Choroid plexus epithelial cell (primary cell): Measurements from ENCODE around the gene GDF10.

Experiments
- DNase-seq: peaks from one replicate; pipeline ENCODE4 v3.0.0-alpha.2; 2010; ENCODE audit warnings: low read depth
- H3K4me3 ChIP-seq: 2 replicates; pipeline ENCODE4 v1.5.1; 2011; ENCODE audit warnings: low read depth, mild to moderate bottlenecking, control low read depth, low read length, moderate library complexity
- TF ChIP-seq, protein P1 (sequence below): conservative IDR thresholded peaks from 2 replicates; pipeline ENCODE4 v1.5.1; 2011; ENCODE audit warnings: low read depth, mild to moderate bottlenecking, control low read depth, inconsistent platforms, low read length, moderate library complexity

The GDF10 gene

DNA sequence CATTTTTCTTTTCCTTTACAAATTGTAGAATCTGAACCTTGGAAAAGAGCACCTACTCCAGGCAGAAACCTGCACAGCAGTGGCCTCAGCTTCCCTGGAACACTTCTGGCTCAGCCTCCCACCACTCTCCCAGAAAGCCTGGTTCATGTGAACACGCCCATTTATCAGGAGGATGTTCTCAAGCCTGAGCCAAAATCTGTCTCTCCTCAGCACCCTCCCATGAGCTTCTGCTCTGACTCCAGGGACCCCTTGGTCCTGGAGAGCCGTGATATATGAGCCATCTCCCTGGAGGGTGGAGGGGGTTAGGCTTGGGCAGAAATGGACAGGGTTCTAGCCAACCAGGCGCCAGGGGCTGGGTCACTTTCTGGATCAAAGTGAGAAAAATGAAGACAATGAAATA is 32.4 kb downstream of the GDF10 start:
- H3K4me3 ChIP-seq: no peak overlapping the region
- TF ChIP-seq, protein P1, sequence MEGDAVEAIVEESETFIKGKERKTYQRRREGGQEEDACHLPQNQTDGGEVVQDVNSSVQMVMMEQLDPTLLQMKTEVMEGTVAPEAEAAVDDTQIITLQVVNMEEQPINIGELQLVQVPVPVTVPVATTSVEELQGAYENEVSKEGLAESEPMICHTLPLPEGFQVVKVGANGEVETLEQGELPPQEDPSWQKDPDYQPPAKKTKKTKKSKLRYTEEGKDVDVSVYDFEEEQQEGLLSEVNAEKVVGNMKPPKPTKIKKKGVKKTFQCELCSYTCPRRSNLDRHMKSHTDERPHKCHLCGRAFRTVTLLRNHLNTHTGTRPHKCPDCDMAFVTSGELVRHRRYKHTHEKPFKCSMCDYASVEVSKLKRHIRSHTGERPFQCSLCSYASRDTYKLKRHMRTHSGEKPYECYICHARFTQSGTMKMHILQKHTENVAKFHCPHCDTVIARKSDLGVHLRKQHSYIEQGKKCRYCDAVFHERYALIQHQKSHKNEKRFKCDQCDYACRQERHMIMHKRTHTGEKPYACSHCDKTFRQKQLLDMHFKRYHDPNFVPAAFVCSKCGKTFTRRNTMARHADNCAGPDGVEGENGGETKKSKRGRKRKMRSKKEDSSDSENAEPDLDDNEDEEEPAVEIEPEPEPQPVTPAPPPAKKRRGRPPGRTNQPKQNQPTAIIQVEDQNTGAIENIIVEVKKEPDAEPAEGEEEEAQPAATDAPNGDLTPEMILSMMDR: peak; percentile 3

DNA sequence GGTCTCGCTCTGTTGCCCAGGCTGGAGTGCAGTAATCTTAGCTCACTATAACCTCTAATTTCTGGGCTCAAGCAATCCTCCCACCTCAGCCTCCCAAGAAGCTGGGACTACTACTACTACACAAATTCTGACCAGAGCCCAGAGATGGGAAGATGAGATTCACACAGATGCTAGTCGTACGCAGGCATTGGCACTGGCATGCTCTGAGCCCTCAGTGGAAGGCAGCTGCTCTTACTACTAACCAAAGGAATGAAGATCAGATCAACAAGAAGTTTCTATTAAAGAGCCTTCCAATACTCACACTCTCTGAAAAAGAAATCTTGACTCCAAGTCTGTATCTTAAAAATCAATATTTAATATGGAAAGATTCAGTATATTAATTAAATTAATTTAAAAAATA is 32.9 kb downstream of the GDF10 start:
- H3K4me3 ChIP-seq: no peak overlapping the region
- DNase-seq: no peak
- TF ChIP-seq, protein P1: no peak

More for the DNA sequence above, 32.4 kb downstream of the GDF10 start:
- no peak for DNase-seq

- no peak overlapping the region for H3K4me3 ChIP-seq
- TF ChIP-seq, protein P1: no peak
Measured at GRCh38 chr10:47333532-47333931, 33.5 kb downstream of the GDF10 start.

DNA sequence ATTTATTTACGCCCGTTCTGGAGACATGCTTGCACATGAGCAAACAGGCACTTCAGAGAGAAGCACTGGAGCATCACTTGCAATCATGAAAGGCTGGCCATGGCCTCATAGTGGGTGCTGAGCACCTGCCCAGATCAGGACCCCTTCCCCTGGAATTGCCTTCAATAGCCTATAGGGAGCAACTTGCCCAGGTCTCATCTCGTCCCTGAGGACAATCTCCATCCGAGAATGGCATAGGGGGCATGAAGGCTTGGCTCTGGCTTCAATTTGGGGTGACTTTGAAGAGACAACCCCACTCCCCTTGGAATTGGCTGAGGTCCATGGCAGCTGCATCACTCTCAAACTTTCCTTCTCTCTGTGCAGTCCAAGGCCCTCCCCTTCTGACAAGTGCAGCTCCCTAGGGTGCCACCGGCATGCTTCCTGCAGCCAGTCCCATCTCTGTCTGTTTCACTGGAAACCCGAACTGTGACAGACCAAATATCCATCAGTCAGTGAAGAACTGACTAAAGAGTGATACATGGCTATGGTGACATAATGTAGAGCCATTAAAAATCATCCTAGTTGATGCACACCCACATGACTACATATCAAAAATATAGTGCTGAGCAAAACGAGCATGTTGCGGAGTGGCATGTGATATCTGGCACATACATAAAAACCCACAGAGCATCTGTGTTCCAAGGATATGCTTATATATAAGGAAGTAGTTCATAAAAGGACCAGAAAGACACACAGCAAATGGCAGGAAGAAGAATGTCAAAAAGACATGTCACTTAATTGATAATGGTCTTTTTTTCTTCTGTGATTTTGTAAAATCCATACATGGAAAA is 34.7 kb downstream of the GDF10 start:
- TF ChIP-seq, protein P1: no peak
- H3K4me3 ChIP-seq: no peak overlapping the region
- no peak for DNase-seq

More at GRCh38 chr10:47333532-47333931, 33.5 kb downstream of the GDF10 start:
- DNase-seq: no peak

DNA sequence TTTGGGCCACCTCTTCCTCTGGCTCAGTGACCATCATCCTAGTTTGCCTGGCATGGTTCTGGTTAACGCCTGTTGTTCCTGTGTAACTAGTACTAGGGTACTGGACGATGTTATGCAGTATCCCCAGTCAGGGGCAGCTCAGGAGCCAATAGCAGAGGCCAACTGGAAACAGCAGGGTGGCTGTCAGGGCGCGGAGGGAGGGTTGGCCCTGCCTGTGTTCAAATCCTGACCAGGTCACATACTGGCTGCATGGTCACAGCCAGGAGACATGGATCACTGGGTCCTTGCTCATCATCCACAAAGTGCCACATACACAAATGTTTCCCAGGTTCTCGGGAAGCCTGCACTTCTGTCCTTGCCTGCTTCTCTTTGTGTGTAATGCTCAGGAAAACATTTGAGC is 35.9 kb downstream of the GDF10 start:
- TF ChIP-seq, protein P1: no peak
- H3K4me3 ChIP-seq: no peak overlapping the region
- no peak for DNase-seq

- no peak overlapping the region for H3K4me3 ChIP-seq
- TF ChIP-seq, protein P1: no peak
- DNase-seq: peak; percentile 86
Measured at GRCh38 chr10:47336387-47337134, 36.6 kb downstream of the GDF10 start.

- TF ChIP-seq, protein P1: no peak
- no peak overlapping the region for H3K4me3 ChIP-seq
- peak; percentile 37 for DNase-seq
Measured at GRCh38 chr10:47337310-47337709, 37.3 kb downstream of the GDF10 start.
